ENCODE data around the gene SFXN3. TPM values are rescaled to one million over a fixed set of nuclear protein-coding genes. Genes with fewer than 3 reads are reported as not detected.

The SFXN3 gene
- total RNA-seq, 1 donor from 2014 or later: 15.3 TPM

DNA sequence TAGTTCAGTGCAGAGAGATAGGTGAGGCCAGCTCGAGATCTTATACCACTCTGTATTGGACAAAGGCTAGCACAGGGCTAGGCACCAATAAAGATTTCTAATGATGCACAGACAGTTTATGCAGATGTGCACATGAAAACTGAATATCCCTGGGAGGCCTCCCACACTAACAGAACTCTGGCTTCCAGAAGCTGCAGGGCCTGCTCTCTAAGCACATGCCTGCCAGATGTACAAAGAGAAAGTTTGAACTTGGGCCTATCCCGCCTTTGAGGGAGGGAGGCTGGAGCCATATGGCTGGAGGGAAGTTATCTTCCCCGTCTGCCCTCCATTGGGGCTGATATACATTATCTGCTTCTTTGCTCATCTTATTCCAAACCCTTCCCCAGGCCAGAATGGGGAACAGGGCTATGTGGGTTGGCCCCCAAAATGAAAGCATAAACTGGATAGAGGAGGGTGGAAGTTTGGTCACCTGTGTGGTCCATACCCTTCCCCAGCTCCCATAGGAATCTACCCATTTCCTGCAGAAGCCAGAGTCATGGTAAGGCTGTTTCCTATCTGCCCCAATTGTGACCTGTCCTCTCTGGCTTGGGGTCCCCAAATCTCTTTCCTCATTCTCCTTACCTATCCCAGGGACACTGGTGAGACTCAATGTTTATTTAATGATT lies 34.6 kb downstream of the SFXN3 start:
- Mint-ChIP-seq H3K4me1 (ENCODE audit: unreplicated experiment) (peaks cover 27% of the 10 kb centered on the region), H3K9me3 (no peaks in the 10 kb centered on the region), H3K27me3 (peaks cover 36% of the 10 kb centered on the region), H3K27ac (peak overlapping the region; percentile 85), H3K36me3 (no peaks in the 10 kb centered on the region), H3K4me3 (peak overlapping the region; percentile 92)
- TF ChIP-seq, protein P1, sequence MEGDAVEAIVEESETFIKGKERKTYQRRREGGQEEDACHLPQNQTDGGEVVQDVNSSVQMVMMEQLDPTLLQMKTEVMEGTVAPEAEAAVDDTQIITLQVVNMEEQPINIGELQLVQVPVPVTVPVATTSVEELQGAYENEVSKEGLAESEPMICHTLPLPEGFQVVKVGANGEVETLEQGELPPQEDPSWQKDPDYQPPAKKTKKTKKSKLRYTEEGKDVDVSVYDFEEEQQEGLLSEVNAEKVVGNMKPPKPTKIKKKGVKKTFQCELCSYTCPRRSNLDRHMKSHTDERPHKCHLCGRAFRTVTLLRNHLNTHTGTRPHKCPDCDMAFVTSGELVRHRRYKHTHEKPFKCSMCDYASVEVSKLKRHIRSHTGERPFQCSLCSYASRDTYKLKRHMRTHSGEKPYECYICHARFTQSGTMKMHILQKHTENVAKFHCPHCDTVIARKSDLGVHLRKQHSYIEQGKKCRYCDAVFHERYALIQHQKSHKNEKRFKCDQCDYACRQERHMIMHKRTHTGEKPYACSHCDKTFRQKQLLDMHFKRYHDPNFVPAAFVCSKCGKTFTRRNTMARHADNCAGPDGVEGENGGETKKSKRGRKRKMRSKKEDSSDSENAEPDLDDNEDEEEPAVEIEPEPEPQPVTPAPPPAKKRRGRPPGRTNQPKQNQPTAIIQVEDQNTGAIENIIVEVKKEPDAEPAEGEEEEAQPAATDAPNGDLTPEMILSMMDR (conservative IDR thresholded peaks at IDR 0.05): no peak
- no peak for DNase-seq (ENCODE audit: extremely low spot score, unreplicated experiment)

DNA sequence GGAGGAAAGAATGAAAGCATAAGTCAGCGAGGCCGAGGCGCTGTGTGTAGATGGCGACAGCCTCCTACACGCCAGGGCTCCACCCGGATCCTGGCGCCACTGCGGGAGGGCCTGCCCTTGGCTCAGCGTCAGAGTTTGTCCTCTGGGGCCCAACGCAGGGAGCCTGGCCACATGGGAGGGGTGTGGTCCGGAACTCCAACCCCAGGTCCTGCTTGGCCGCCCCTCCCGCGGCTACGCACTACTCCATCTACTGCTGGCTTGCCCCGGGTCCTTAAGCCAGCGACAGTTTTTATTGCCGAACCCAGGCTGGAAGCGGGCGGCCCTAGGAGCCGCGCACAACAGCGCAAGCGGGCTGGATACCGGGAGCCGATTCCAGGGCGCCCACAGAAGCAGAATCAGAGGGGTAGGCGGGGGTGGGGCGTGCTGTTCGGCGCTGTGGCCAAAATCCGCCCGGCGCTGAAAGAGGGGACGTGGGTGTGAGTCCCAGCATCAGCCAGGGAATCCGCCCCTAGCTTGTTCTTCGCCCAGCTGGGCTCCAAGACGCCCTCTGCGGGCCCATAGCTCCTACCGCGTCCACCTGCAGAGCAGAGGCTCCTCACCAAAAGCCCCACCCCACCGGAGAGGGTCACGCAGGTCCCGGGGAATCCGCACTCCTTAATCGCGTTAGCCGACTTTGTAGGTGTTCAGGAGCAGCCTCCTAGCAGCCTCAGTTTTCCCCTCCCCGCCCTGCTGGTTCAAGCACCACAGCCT lies 35.3 kb downstream of the SFXN3 start:
- peak overlapping the region; percentile 92 for H3K4me3 Mint-ChIP-seq
- peaks cover 36% of the 10 kb centered on the region for H3K27me3 Mint-ChIP-seq

DNA sequence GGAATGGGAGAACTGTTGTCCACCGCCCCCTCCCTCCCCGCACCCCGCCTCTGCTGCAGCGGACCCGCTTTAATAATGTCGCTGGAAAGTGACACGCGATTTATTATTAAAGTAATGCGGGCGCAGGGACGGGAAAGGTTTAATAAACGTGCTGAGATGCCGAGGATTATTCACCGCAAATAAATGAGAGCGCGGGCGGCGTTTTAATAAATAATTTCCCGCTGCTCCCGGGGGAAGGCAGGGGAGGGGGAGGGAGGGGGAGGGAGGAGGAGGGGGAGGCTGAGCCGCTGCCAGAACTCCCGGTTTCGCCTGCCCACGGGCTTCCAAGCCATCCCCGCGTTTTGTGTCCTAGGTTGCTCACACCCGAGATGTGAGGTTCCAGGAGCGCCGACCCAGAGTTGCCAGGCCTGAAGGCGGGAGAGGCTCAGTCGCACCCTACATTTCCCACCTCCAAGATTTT lies 35.9 kb downstream of the SFXN3 start:
- Mint-ChIP-seq H3K9me3 (no peaks in the 10 kb centered on the region), H3K4me3 (peak overlapping the region; percentile 92), H3K4me1 (ENCODE audit: unreplicated experiment) (peaks cover 29% of the 10 kb centered on the region), H3K27me3 (peaks cover 39% of the 10 kb centered on the region), H3K27ac (peak overlapping the region; percentile 85), H3K36me3 (no peaks in the 10 kb centered on the region)
- no peak for DNase-seq (ENCODE audit: extremely low spot score, unreplicated experiment)
- TF ChIP-seq, protein P1 (conservative IDR thresholded peaks at IDR 0.05): no peak

More for the DNA sequence above, 35.3 kb downstream of the SFXN3 start:
- Mint-ChIP-seq H3K9me3 (no peaks in the 10 kb centered on the region), H3K36me3 (no peaks in the 10 kb centered on the region), H3K27ac (peak overlapping the region; percentile 85), H3K4me1 (ENCODE audit: unreplicated experiment) (peaks cover 27% of the 10 kb centered on the region)
- TF ChIP-seq, protein P1 (conservative IDR thresholded peaks at IDR 0.05): peak; percentile 57
- no peak for DNase-seq (ENCODE audit: extremely low spot score, unreplicated experiment)

DNA sequence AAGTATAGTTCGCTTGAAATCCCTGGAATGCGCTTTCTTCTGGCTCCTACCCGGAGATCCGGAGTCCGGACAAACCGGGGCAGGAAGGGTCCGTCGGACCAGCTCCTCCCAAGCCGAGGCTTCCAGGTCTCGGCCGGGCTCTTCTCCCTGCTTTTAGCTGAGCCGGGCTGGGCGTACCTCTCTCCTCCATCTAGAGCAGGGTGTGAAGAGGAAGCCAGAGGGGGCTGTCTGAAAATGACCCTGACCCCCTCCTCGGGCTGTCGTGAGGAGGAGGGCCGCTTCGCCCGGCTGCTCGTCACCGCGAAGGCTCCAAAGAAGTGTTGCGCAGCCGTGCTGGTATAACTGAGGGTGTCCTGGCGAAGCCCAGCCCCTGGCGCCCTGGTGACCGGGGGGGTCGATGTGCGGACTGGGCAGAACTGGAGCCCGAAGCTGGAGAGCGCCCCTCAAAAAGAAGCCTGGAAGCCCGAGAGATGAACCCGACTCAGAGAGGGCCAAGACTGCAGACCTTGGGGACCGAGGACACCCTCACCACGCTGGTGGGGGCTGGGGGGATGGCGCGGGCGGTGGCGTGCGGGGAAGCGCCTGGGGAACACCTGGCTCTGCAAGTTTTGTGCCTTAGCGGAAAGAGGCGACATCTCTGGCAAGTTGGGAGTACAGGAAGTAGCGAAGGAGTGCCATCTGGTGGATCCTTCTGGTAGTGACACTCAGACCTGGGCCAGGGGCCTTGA lies 36.5 kb downstream of the SFXN3 start:
- peaks cover 32% of the 10 kb centered on the region for H3K4me1 Mint-ChIP-seq (ENCODE audit: unreplicated experiment)
- peak overlapping the region; percentile 92 for H3K4me3 Mint-ChIP-seq
- peak; percentile 84 for DNase-seq (ENCODE audit: extremely low spot score, unreplicated experiment)
- H3K9me3 Mint-ChIP-seq: no peaks in the 10 kb centered on the region
- no peaks in the 10 kb centered on the region for H3K36me3 Mint-ChIP-seq
- TF ChIP-seq, protein P1 (conservative IDR thresholded peaks at IDR 0.05): peak; percentile 93
- H3K27me3 Mint-ChIP-seq: peaks cover 44% of the 10 kb centered on the region
- peak overlapping the region; percentile 79 for H3K27ac Mint-ChIP-seq

DNA sequence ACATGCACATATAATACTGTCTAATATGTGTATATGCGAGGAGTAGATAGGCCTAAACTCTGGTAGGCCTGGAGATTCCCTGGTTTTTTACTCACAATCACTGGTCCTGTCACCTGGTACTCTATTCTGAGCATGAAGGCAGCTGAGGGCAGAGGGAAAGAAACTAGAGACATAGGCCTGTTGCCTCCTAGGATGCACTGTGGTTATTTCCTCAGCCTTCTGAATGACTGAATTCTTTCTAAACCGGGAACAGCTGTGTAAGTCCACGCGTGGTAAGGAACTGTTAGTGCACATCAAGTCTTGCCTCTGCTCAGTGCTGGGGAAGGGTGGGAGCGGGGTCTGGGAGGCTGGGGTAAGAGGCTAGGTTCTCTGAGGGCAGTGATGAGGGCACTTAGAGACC lies 38.4 kb downstream of the SFXN3 start:
- H3K9me3 Mint-ChIP-seq: no peaks in the 10 kb centered on the region
- H3K27ac Mint-ChIP-seq: no peak overlapping the region
- H3K36me3 Mint-ChIP-seq: no peaks in the 10 kb centered on the region
- TF ChIP-seq, protein P1 (conservative IDR thresholded peaks at IDR 0.05): no peak
- peaks cover 49% of the 10 kb centered on the region for H3K27me3 Mint-ChIP-seq
- DNase-seq (ENCODE audit: extremely low spot score, unreplicated experiment): no peak
- H3K4me1 Mint-ChIP-seq (ENCODE audit: unreplicated experiment): peaks cover 32% of the 10 kb centered on the region
- no peak overlapping the region for H3K4me3 Mint-ChIP-seq

Measured in type B pancreatic cell (in vitro differentiated cells).